Activated CD4-positive, CD25-positive, alpha-beta regulatory T cell treated with anti-CD3 and anti-CD28 coated beads, Interleukin-2, amount 50 U/mL, for 16 hours (primary cell): ENCODE data around the gene FARP1.

Experiments
- DNase-seq: peaks from one replicate; pipeline ENCODE4 v3.0.0-alpha.2; 2020; ENCODE audit warnings: low read depth, low spot score

FARP1 gene

GRCh38 chr13:98285852-98286594 is 143.1 kb downstream of the FARP1 start:
- DNase-seq = no peak

GRCh38 chr13:98286799-98287198 is 143.9 kb downstream of the FARP1 start:
- no peak for DNase-seq

- no peak for DNase-seq
Measured at GRCh38 chr13:98288211-98288610, 145.3 kb downstream of the FARP1 start.

DNA sequence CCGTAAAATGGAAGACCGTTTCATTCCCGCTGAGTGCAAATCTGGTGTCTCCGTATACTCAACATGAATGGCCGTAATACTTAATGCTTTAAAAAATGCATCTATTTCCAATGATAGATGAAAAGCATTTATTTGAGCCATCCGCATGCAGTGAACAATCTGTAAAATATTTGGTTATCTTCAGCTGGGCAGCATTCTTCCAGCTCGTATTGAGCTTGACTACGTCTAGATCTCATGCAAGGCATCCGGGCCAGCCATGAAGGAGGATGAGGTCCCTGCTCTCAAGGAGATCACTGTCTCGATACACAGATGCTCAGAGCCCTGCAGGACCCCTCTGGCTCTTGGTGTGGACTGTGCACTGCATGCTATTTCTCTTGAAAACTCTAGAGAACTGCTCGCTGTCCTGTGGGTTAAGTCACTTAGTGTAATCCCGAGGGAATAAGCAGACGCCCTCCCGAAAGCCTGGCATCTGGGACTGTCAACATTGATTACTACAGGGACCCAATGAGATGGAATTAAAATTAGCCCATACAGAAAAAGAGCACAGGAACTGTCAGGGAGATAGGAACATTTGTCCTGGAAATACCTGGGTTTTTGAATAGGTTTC is 146.5 kb downstream of the FARP1 start:
- no peak for DNase-seq

DNA sequence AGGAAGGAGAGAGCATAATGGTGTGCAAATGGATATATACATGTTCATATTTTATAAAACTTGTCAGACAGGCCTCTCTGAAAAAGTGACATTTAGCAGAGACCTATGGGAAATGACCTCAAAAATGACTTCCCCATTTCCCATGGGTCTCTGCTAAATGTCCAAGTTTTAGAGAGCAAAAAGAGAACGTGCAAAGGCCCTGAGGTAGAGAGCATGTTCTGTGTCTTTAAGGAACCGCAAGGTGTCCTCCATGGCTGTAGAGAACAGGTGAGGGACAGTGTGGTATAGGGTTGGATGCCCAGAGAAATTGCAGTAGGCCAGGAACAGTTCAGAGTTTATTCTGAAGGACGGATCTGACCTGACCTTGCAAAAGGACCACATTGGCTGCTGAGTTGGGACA is 147.4 kb downstream of the FARP1 start:
- no peak for DNase-seq

- no peak for DNase-seq
Measured at GRCh38 chr13:98291658-98292057, 148.8 kb downstream of the FARP1 start.

DNA sequence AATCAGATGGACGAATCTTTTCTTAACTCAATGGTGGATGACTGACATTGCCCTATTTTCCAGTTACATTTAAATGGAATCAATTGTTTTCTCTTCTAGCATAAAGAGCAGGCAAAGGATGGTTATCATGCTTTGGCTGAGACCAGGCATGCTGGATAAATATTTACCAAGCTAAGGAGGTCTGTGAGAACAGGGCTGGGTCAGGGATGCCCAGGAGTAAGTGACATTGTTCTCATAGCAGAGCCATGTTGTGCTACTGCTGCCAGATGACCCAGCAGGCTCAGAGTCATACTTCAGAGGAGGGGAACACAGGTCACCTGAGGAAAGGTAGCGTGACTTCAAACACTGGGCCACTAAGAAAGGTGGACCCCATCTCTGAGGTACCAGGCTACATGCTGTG is 150.2 kb downstream of the FARP1 start:
- DNase-seq = no peak

- DNase-seq = no peak
Measured at GRCh38 chr13:98293570-98294142, 150.8 kb downstream of the FARP1 start.

DNA sequence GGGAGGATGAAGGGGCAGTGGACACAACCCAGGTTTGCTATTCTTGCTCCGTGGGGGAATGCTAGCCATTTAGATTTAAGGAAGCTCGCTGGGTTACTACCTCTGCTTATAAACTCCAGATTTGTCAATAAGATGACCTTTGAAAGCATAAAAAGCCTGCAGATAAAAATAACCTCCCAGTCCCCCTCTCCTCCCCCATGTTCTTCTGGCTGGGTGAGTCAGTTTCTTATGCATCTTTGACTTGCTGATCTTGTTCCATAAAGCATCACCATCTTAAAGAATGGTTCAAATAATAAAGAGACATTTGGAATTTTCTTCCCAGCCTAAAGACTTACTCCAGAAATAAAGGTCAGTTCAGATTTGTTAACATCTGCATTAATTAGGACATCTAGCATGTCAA is 152.5 kb downstream of the FARP1 start:
- DNase-seq = no peak

GRCh38 chr13:98297051-98297450 is 154.2 kb downstream of the FARP1 start:
- no peak for DNase-seq

GRCh38 chr13:98297745-98298144 is 154.9 kb downstream of the FARP1 start:
- DNase-seq = no peak

GRCh38 chr13:98298599-98298998 is 155.7 kb downstream of the FARP1 start:
- no peak for DNase-seq

- no peak for DNase-seq
Measured at GRCh38 chr13:98299235-98299965, 156.5 kb downstream of the FARP1 start.

DNA sequence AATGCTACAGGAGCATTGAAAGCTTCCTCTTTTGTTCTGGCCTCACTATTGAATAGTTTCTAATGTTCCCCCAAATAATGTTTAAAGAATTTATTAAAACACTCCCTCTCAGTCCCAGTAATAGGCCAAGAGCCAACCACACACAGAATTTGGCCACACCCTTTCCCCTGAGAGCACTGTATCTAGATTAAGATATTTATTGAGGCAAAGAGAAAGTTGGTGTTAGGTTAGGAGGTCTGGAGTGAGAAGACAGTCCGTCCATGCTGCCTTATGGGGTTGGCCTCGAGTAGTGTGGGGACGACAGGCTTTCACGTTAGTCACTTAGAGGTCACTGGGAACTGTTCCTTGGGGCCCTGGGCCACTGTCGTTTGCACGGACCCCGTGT is 157.1 kb downstream of the FARP1 start:
- DNase-seq = no peak

DNA sequence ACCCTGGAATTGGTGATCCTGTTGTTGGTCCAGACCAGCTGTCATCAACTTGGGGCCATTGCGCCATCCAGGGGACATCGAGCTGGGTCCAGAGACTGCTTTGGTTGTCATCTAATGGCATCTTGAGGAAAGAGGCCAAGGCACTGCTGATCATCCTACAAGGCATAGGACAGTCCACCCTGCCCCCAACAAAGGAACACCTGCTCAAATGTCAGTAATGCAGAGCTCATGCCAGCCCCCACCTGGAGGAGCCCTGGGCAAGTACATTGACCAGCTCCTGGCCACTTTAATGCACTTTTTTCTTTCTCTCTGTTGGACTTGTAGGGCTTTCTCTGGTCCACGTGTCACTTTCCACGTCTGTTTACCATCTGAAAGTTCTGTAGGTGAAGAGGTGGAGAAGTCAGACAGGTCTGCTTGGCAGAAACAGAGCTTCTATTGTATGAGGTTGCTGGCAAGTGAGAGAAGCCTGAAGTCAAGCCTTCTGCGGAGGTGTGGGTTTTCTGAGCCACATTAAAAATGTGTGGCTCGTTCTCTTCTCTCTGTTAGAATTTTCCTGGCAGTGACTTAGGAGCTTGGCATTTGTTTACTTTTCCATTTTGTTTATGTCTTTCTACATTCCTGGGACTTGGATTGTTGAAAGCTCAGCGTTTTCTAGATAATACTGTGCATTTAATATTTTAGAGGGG is 158.2 kb downstream of the FARP1 start:
- no peak for DNase-seq

DNA sequence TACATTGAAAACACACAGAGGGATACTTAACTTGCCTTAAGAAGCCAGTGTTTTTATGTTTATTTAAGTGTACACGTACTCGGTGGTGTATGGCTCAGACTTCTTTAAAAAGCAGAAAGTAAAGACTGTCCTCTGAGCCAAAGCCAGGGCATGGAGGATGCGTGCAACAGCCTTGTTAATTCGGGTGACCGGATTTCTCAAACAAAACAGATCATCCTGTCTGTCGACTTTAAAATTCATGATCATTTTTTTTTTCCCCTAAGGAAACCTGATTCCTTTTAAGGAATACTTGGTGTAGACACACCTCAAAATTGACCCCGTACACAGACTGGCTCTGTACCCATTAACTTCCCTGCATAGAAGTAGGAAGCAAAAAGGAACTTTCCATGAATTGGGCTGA is 158.8 kb downstream of the FARP1 start:
- no peak for DNase-seq

GRCh38 chr13:98303858-98304257 is 161.0 kb downstream of the FARP1 start:
- no peak for DNase-seq

DNA sequence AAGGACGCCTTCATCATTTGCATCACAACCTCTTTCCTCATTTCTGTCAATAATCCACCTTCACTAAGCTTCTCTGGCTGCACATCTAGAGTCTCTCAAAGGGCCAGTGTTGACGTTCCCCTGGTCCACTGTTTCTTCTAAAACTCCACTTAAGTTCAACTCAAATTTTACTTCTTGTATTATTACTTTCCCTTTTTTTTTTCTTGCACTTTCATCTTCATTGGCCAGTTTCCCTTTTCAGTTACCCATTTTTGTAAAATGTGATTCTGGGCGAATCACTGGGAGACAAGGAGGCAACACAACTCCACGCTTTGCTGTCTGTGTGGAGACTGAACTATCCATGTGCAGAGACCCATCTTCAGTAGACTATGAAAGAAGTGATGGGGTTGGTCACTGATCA is 162.8 kb downstream of the FARP1 start:
- DNase-seq = no peak

- no peak for DNase-seq
Measured at GRCh38 chr13:98307463-98308085, 164.7 kb downstream of the FARP1 start.

- DNase-seq = no peak
Measured at GRCh38 chr13:98308086-98308911, 165.4 kb downstream of the FARP1 start.
